Measurements from ENCODE around the gene ITPR2. TPM values are rescaled to one million over a fixed set of nuclear protein-coding genes. Genes with fewer than 3 reads are reported as not detected.

ITPR2 gene
- polyA plus RNA-seq, 1 of the 3 experiments (the other 2 are of a cell fraction) = 2.3 TPM

DNA sequence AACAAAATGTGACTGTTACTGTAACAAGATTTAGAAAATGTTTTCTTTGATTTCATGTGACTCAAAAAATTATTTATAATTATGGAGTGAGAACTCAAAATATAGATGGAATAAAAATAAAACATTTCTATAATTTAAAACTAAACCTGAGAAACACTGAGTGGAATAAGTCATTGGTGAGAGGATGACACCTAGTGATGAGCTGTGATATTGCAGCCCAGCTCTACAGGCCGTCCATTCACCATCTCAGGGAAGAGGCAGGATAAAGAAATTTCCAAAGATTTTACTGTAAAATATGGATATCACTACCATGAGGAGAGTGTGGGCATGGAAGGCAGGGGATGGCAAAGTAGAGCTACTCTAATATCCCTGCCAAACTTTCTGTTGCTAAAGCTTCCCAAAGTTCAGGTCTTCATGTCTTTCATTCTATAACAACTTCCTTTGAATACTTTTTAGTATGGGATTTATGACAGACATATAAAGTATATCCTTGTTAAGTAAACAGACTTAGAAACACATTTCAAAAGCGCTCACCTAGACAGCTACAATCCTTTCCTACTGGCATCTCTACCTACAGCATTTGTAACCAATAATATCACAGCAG is 308.0 kb downstream of the ITPR2 start:
- no peaks in the 10 kb centered on the region for H3K27me3 ChIP-seq (ENCODE audit: insufficient read depth)
- ChIA-PET CTCF (interaction anchor here (1.3 to 2.2 kb wide), 3 partner anchors 13 to 89 kb away, joined by 3 to 6 read pairs (median 5); no protein-coding TSS in a partner anchor), POLR2A (no interaction called here)
- peaks cover 8% of the 10 kb centered on the region for H3F3A ChIP-seq (replicated peaks; ENCODE audit: insufficient read depth)
- no peak overlapping the region for H3K9ac ChIP-seq
- 80% methylated on average over 2 of the region's 2 CpGs for WGBS (ENCODE audit: low lambda C conversion rate)
- no peak overlapping the region for H3K4me3 ChIP-seq (ENCODE audit: low read depth in 2 of 2, low read length in 1 of 2)
- DNase-seq = no peak
- no peak for TF ChIP-seq POLR2AphosphoS5 (IDR thresholded peaks at IDR 0.05; ENCODE audit: low read depth, low read length)
- TF ChIP-seq RXRA (IDR thresholded peaks at IDR 0.05; ENCODE audit: borderline replicate concordance, low read depth) = no peak
- no peak for TF ChIP-seq FOXM1 (IDR thresholded peaks at IDR 0.05; ENCODE audit: low read depth)
- TF ChIP-seq, protein P1, sequence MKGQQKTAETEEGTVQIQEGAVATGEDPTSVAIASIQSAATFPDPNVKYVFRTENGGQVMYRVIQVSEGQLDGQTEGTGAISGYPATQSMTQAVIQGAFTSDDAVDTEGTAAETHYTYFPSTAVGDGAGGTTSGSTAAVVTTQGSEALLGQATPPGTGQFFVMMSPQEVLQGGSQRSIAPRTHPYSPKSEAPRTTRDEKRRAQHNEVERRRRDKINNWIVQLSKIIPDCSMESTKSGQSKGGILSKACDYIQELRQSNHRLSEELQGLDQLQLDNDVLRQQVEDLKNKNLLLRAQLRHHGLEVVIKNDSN (IDR thresholded peaks at IDR 0.05; ENCODE audit: borderline replicate concordance, low read depth) = no peak
- TF ChIP-seq NFIC (IDR thresholded peaks at IDR 0.05; ENCODE audit: borderline replicate concordance) = no peak
- TF ChIP-seq, protein P2, sequence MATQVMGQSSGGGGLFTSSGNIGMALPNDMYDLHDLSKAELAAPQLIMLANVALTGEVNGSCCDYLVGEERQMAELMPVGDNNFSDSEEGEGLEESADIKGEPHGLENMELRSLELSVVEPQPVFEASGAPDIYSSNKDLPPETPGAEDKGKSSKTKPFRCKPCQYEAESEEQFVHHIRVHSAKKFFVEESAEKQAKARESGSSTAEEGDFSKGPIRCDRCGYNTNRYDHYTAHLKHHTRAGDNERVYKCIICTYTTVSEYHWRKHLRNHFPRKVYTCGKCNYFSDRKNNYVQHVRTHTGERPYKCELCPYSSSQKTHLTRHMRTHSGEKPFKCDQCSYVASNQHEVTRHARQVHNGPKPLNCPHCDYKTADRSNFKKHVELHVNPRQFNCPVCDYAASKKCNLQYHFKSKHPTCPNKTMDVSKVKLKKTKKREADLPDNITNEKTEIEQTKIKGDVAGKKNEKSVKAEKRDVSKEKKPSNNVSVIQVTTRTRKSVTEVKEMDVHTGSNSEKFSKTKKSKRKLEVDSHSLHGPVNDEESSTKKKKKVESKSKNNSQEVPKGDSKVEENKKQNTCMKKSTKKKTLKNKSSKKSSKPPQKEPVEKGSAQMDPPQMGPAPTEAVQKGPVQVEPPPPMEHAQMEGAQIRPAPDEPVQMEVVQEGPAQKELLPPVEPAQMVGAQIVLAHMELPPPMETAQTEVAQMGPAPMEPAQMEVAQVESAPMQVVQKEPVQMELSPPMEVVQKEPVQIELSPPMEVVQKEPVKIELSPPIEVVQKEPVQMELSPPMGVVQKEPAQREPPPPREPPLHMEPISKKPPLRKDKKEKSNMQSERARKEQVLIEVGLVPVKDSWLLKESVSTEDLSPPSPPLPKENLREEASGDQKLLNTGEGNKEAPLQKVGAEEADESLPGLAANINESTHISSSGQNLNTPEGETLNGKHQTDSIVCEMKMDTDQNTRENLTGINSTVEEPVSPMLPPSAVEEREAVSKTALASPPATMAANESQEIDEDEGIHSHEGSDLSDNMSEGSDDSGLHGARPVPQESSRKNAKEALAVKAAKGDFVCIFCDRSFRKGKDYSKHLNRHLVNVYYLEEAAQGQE (IDR thresholded peaks at IDR 0.05; ENCODE audit: low read depth, low read length) = no peak
- no peak for TF ChIP-seq SIN3A (IDR thresholded peaks at IDR 0.05; ENCODE audit: borderline replicate concordance, low read depth, low read length)
- no peak for TF ChIP-seq ELF1 (IDR thresholded peaks at IDR 0.05)
- TF ChIP-seq, protein P3, sequence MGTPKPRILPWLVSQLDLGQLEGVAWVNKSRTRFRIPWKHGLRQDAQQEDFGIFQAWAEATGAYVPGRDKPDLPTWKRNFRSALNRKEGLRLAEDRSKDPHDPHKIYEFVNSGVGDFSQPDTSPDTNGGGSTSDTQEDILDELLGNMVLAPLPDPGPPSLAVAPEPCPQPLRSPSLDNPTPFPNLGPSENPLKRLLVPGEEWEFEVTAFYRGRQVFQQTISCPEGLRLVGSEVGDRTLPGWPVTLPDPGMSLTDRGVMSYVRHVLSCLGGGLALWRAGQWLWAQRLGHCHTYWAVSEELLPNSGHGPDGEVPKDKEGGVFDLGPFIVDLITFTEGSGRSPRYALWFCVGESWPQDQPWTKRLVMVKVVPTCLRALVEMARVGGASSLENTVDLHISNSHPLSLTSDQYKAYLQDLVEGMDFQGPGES (IDR thresholded peaks at IDR 0.05; ENCODE audit: low read depth, low read length) = no peak
- TF ChIP-seq RAD21 (IDR thresholded peaks at IDR 0.05; ENCODE audit: low read length) = peak; percentile 28; the same call in 1 of the 2 replicates
- TF ChIP-seq, protein P4, sequence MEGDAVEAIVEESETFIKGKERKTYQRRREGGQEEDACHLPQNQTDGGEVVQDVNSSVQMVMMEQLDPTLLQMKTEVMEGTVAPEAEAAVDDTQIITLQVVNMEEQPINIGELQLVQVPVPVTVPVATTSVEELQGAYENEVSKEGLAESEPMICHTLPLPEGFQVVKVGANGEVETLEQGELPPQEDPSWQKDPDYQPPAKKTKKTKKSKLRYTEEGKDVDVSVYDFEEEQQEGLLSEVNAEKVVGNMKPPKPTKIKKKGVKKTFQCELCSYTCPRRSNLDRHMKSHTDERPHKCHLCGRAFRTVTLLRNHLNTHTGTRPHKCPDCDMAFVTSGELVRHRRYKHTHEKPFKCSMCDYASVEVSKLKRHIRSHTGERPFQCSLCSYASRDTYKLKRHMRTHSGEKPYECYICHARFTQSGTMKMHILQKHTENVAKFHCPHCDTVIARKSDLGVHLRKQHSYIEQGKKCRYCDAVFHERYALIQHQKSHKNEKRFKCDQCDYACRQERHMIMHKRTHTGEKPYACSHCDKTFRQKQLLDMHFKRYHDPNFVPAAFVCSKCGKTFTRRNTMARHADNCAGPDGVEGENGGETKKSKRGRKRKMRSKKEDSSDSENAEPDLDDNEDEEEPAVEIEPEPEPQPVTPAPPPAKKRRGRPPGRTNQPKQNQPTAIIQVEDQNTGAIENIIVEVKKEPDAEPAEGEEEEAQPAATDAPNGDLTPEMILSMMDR (IDR thresholded peaks at IDR 0.05) = peak; percentile 60
- TF ChIP-seq FOSL2 (IDR thresholded peaks at IDR 0.05; ENCODE audit: borderline replicate concordance, low read depth) = no peak
- no peak for TF ChIP-seq FOXJ3 (CRISPR knock-in tag; IDR thresholded peaks at IDR 0.05)
- H2AFZ ChIP-seq (ENCODE audit: low read depth) = no peak overlapping the region
- H3K4me2 ChIP-seq = no peak overlapping the region
- peak overlapping the region in 1 of 2 experiments; percentile 94; a peak in 2 of 4 replicates for H3K27ac ChIP-seq (ENCODE audit: low read depth in 2 of 2, low read length in 1 of 2)
- no peaks in the 10 kb centered on the region for H3K9me2 ChIP-seq
- peaks cover 19% of the 10 kb centered on the region for H3K9me3 ChIP-seq
- H4K20me1 ChIP-seq (ENCODE audit: insufficient read depth) = no peaks in the 10 kb centered on the region
- H3K36me3 ChIP-seq (replicated peaks in 1 of 2; ENCODE audit: control insufficient read depth in 1 of 2, insufficient read depth in 2 of 2, low read length in 1 of 2) = peaks cover 0 to 10% of the 10 kb centered on the region in 2 experiments
- H3K4me1 ChIP-seq (ENCODE audit: control insufficient read depth in 1 of 2, insufficient read depth in 2 of 2, low read depth in 1 of 2, low read length in 1 of 2) = peaks cover 4 to 8% of the 10 kb centered on the region in 2 experiments; a peak in 3 of 4 replicates
- no peaks in the 10 kb centered on the region for H3K79me2 ChIP-seq (ENCODE audit: insufficient read depth)
